Kidney (tissue), 14 donors: ENCODE data around the gene SC5D. TPM values are rescaled to one million over a fixed set of nuclear protein-coding genes. Genes with fewer than 3 reads are reported as not detected.

Source experiments
- DNase-seq, 5 donors: peaks; one replicate each; pipeline ENCODE4 v3.0.0-alpha.2; 2013 to 2020
- FAIRE-seq: peaks from 2 replicates; lab custom pipeline; 2012; peaks lifted over from hg19 to GRCh38; lab: Jason Lieb, UNC
- H3K27ac ChIP-seq, 2 donors: one replicate each; pipeline ENCODE4 v1.7.0; 2013; ENCODE audit warnings: low read depth in 2 of 2, low read length in 2 of 2, inconsistent platforms in 1 of 2
- H3K27me3 ChIP-seq: one replicate; pipeline ENCODE4 v1.7.1; 2013; ENCODE audit warnings: low read length, inconsistent platforms; ENCODE audit not compliant: control insufficient read depth, insufficient read depth
- H3K36me3 ChIP-seq, 3 donors: one replicate each; pipeline versions ENCODE4 v1.7.0 to v1.7.1; 2013; ENCODE audit warnings: low read length in 3 of 3, control low read depth in 1 of 3, inconsistent platforms in 1 of 3; ENCODE audit not compliant: insufficient read depth in 3 of 3, control insufficient read depth in 2 of 3
- H3K4me1 ChIP-seq, 3 donors: one replicate each; pipeline versions ENCODE4 v1.7.0 to v1.7.1; 2013; ENCODE audit warnings: low read length in 3 of 3, inconsistent platforms in 1 of 3, low read depth in 1 of 3; ENCODE audit not compliant: control insufficient read depth in 2 of 3, insufficient read depth in 2 of 3
- H3K4me3 ChIP-seq, 3 donors: one replicate each; pipeline versions ENCODE4 v1.7.0 to v1.8.1; 2013; ENCODE audit warnings: low read length in 3 of 3, control low read depth in 1 of 3, inconsistent platforms in 1 of 3
- H3K9ac ChIP-seq, 3 donors: one replicate each; pipeline versions ENCODE4 v1.7.0 to v1.7.1; 2013; ENCODE audit warnings: low read length in 3 of 3, control low read depth in 1 of 3, inconsistent platforms in 1 of 3
- H3K9me3 ChIP-seq, 3 donors: one replicate each; pipeline versions ENCODE4 v1.7.0 to v1.7.1; 2013; ENCODE audit warnings: low read length in 3 of 3, control low read depth in 1 of 3, inconsistent platforms in 1 of 3; ENCODE audit not compliant: control insufficient read depth in 2 of 3, insufficient read depth in 1 of 3
- CTCF ChIP-seq: IDR thresholded peaks from 3 replicates; pipeline ENCODE4 v1.5.1; 2012; ENCODE audit warnings: mild to moderate bottlenecking, moderate library complexity, borderline replicate concordance; ENCODE audit not compliant: insufficient read depth; ENCODE audit errors: extremely low read depth
- intact Hi-C: fragments of 100-400 bp; cut with DNase I; formaldehyde crosslinking; loops from one replicate; pipeline ENCODE4 v1.11.1; 2022
- polyA plus RNA-seq: library from polyadenylated mRNA; stranded (reverse); fragments of 350-450 nt; fragmentation: Illumina TruSeq; extraction: RNeasy Lipid Tissue Mini Kit (QIAGEN cat#74804); gene quantifications from one replicate; pipeline ENCODE4 v1.2.3, GENCODE V29; 2014; ENCODE audit warnings: low read depth, low replicate concordance; ENCODE audit not compliant: insufficient read depth
- total RNA-seq: library from RNA; stranded (reverse); fragmentation: NEBNext Ultra II Directional; extraction: Animal tissue kit (Norgen Biotek cat#: 25700); gene quantifications from one replicate; pipeline ENCODE4 v1.2.1, GENCODE V29; 2021
- donor health status: control.
- donor health status: control.
- donor health status: control.
- donor health status: control.
- donor health status: control.
- donor health status: DM: yes; HTN: yes; CAD: no.
- donor health status: Normal renal cell carcinoma (clear cell type).

The SC5D gene
- total and polyA plus RNA-seq, 2 donors from 2014 or later: 26.6 to 43.3 TPM

DNA sequence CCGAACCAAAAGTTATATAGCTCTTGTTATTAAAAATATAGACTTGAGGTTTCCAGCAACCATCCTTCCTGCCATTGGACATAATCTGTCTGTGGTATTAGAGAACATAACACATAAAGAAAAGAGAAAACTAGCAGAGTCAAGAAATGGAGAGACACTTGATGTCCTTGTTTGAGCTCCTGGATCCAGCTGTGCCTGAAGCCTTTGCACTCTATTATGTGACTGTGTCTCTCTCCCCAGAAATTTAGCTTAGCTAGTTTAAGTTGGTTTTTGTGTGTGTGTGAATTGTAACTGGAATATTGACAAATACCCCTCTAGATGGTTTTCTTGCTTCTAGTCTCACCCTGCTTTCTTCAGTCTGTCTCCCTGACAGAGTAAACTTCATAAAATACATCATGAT lies 61.6 kb downstream of the SC5D start:
- no peak for FAIRE-seq
- Histone ChIP-seq H3K36me3 (no peaks in the 10 kb centered on the region), H3K4me1 (peaks cover 0 to 7% (median 2%) of the 10 kb centered on the region in 3 donors), H3K27me3 (no peaks in the 10 kb centered on the region), H3K9me3 (no peaks in the 10 kb centered on the region), H3K4me3 (no peak overlapping the region), H3K27ac (no peak overlapping the region), H3K9ac (no peak overlapping the region)
- TF ChIP-seq CTCF: no peak
- DNase-seq: no peak
- intact Hi-C loops: no loop called here

- intact Hi-C loops: no loop called here
- Histone ChIP-seq H3K9me3 (no peaks in the 10 kb centered on the region), H3K4me1 (no peaks in the 10 kb centered on the region), H3K9ac (no peak overlapping the region), H3K27ac (no peak overlapping the region), H3K36me3 (no peaks in the 10 kb centered on the region), H3K4me3 (no peak overlapping the region), H3K27me3 (no peaks in the 10 kb centered on the region)
- FAIRE-seq: no peak
- no peak for TF ChIP-seq CTCF
- no peak for DNase-seq
Observed at GRCh38 chr11:121356357-121356756, 63.8 kb downstream of the SC5D start.

Other genes starting within 250 kb of the SC5D start
- 1.2 TPM for gene TECTA, start 191.5 kb upstream of the SC5D start, total RNA-seq
- gene TECTA, start 191.5 kb upstream of the SC5D start, polyA plus RNA-seq: 0.54 TPM
- gene SORL1, start 159.5 kb downstream of the SC5D start, total RNA-seq: 74.2 TPM
- gene SORL1, start 159.5 kb downstream of the SC5D start, polyA plus RNA-seq: 15.2 TPM